GM19043 (cell line): ENCODE data around the gene KCNIP1.
"Not testable (repeated sequence)": the region's sequence is repeated elsewhere in the genome, so short reads cannot be mapped to it uniquely, and the experiment has no call there.

Source experiments
- ATAC-seq: cut with Tn5 transposase; IDR thresholded peaks from one replicate; pipeline ENCODE4 v1.9.1; 2021; ENCODE audit warnings: low read depth; ENCODE audit not compliant: unreplicated experiment

KCNIP1 gene

DNA sequence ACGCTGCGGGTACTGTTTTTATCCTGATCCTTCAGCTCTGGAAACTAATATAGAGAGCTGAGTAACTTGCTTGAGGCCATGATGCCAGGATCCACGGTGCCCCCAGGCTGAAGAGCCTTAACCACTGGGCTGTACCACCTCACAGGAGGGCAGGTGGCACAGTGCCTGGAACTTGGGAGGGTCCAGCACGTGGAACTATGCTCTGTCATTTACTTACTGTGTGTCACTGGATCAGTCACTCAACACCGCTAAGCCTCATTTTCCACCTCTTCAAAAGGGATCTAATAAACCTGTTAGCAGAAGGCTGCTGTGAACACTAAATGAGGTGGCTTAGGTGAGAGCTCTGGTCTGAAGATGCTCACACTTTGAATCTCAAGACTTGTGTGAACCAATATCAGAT, 29.6 kb downstream of the KCNIP1 start:
- no peak for ATAC-seq

DNA sequence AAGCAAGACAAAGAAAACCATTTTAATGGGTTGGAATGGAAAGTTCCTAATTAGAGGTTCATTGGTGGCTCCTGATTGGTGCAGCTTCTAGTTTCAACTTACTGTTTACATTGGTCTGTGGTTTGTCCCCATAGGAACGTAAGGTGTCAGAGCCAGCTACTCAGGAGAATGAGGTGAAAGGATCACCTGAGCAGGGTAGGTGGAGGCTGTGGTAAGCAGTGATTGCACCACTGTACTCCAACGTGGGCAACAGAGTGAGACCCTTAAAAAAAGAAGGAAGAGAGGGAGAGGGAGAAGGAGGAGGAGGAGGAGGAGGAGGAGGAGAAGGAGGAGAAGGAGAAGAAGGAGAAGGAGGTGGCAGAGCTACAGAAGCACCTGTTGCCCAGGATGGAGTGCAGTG, 30.4 kb downstream of the KCNIP1 start:
- ATAC-seq, result no peak

DNA sequence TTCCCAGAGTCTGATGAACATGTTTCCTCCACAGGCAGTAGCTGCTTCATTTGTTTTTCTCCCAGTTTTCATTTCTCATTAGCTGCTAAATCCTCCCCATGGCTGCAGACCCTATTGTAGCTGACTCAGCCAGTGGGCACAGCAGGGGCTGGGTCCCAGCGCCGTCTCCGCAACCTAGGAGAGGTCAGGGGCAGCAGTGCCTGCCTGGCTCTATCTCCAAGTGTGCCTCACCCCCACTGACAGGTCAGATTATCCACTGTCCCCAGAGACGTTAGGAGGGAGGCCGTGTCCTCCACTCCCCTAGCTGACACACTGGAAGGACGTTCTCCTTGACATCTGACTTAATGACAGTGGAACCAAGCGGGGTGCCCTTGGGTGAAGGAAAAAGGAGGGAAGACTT, 31.1 kb downstream of the KCNIP1 start:
- no peak for ATAC-seq

DNA sequence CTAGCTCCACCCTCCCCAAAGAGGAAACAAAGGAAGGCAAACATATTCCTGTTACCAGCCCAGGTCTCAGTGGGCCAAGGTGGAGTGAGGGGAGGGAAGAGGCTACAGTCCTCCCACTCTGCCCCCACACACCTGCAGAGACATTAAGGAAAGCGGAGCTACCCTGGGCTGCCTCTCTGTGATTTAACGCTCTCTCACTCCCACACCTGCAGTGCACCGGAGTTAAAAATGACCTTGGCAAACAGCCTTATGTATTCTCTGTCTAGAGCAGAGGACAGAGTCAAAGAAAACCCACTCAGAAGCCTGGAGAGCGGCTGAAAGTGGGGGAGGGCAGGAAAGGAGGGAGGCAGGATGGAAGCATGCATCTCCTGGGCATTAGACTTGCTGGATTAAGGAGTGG, 32.7 kb downstream of the KCNIP1 start:
- ATAC-seq, result no peak

DNA sequence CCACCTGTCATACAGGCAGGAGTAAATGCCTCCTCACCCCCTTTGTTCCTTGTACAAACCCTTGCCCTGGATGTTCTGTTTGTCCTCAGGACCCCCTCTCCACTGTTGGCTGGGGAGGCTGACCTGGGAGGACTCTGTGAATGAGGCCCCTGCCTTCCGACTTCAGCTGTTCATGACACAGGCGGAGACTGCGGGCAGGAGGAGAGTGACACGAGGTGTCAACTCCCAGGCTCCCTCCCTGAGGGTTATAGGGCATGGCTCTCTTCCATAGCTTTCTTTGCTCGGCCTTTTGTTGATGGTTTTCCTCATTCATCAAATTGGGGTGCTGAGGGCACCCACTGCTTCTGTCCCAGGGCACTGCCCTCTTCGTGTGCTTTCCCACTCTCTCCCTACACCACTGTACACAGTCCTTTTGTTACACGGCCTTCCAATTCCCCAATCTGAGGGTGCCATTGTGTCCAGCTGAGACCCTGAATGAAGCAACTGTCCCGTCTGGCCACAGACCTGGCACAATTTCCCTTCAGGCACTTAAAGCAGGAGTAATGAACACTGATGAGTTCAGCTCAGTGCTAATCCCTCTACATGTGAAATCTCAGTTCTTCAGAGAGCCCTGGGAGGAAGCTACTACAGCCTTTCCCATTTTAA, 33.8 kb downstream of the KCNIP1 start:
- ATAC-seq, result no peak

DNA sequence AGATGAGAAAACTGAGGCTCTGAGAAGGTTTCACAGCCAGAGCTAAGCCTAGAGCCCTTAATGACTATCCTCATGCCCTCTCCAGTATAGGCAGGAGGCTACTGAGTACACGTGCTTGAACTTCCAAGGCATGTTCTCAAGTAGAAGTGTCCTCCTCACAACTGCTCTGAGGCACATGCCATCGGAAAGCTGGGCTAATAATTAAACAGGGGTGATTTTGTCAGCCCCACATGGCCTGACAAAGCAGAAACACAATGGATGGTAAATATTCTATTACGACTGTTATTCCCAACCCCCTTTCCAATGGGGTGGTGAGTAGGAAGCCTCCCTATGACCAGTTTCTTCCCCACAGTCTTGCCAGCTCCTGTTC, 34.3 kb downstream of the KCNIP1 start:
- ATAC-seq, result no peak

DNA sequence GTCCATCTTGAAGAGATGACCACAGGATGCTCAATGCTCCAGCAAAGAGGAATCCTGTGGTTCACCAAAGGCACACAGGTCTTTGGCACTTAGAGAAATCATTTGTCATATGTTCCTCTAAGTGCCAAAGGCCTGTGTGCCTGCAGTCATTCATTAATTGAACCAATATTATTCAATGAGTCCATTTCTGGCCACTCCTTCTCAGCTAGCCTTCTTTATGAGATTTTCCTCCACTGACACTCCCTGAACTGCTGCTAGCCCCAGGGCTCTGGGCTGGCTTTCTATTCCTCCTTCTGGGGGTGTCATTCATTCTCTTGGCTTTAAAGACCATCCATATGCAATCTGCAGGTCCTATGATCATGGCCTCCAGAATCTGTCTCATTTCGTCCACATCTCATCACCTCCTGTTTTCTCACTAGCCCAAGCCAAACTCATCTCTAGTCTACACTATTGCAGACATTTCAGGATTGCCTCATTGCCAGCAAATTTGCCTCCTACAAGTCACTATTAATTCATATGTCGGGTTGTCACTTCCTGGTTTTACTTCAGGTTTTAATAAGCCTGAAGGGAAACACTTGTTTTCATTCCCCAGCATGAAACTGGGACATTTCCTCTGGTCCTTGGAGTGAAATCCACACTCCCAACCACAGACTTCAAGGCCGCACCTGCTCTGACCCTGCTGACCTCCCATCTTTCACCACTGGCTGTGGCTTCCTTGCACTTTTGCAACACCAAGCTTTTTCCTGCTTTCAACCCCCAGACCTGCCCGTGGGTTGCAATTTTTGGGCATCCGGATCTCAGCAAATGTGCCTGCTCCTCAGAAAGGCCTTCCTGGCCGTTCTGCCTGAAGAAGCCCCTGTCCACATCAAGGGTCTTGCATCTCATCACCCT, 35.1 kb downstream of the KCNIP1 start:
- no peak for ATAC-seq

DNA sequence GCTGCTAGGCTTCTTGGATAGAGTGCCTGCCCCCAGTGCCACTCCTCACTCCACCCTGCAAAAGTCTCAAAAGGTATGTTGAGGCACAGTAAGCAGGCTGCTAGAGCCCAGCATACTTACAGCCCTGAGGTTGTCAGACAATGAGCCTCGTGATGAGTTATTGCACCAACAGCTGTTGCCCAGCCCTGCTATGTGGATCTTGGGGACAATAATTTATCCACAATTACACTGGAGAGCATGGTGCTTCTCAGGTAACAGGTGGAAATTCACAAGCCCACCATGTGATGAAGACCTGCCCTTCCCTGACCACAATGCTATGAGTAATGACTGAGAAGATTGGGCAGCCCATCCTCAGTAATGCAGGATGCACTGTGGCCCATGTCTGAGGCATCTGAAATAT, 36.5 kb downstream of the KCNIP1 start:
- no peak for ATAC-seq

DNA sequence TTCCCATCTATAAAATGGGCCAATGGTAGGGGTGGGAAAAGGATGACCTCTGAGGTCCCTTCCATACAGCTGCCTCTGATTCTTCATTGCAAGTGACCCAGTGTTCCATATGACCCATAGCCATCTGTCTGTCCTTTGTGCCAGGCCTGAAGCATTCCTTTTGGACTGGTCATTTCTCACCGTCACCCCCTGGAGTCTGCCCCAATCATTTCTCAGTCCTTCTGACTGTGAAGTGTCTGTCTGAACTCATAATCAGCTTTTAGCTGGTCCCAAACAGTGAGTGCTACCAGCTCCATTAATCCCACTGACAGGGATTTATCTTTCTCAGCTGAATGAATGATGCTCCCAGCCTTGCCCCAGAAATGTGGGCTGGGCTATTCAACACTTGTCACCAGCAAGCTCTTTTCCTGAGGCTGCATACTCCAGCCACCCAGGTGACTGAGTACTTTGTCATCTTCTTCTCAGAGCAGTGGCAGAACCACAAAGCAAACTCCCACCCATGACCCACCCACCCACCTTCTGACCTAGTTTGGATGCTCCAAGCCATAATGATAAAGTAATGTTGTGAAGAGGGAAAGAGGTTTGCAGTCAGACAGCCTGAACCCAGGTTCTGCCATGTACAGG, 37.4 kb downstream of the KCNIP1 start:
- no peak for ATAC-seq

DNA sequence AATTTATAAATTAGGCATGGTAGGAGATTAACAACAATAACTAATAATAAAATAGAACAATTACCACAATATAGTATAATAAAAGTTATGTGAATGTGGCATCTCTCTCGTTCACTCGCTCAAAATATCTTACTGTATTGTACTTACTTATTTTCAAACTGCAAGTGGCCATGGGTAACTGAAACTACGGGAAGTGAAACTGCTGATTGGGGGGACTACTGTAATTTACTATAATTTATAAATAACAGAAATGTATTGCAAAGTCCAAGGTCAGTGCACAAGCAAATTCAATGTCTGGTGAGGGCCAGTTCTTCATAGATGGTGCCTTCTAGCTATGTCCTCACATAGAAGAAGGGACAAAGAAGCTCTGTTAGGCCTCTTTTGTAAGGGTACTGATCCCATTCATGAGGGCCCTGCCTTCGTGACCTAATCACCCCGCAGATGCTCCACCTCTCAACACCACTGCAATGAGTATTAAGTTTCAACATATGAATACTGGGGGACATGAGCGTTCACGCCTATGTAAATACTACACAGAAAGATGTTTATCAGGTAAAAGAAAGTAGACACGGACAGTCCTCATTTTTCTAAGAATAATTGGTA, 39.0 kb downstream of the KCNIP1 start:
- no peak for ATAC-seq

DNA sequence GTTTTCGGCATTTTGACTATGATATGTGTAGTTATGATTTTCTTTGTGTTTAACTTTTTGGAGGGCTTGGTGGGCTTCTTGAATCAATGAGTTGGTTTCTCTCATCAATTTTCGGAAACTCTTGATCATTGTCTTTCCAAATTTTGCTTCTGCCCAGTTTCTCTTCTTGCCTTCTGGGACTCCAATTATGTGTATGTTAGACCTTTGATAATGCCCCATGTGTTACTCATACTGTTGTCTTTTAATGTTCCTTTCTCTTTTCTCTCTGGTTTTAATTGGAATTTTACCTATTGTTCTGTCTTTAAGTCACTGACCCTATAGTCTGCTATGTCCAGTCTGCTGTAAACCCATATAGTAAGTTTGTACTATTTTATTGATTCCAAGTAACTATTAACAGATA, 41.5 kb downstream of the KCNIP1 start:
- ATAC-seq, result no peak

DNA sequence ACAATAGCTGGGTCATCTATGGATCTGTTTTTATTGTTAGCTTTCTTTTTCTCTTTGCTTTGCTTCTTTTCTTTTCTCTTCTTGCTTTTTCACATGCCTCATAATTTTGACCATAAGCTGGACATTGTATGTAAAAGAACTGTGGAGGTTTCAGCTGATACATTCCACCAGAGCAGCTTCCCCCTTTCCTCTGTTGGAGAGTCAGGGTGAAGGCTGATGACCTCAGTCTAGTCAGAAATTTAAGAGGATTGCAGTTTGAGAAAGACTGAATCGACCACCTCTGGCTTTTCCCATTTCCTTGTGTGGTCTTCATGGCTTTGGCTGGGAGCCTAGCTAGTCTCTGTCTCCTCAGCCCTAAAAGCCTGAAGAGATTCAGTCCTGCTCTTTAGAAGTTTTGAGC, 42.0 kb downstream of the KCNIP1 start:
- ATAC-seq, result no peak

DNA sequence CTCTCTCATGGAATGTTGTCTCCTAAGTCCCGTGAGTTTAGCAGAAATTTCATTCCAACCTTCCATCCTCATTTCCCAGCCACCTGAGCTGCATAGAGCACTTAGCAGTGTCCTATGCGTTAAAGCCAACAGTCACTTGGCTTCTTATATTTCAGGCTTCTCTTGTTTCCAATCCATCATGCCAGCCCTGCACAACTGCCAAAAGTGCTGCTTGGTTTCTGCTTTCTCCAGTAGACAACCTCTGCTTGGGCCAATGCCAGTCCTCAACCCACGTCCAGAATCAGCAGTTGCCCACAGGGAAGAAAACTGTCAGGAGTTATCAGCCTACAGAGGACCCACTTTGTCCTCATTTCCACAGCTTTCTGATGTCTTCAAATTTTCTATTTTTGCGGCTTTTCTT, 42.5 kb downstream of the KCNIP1 start:
- no peak for ATAC-seq

DNA sequence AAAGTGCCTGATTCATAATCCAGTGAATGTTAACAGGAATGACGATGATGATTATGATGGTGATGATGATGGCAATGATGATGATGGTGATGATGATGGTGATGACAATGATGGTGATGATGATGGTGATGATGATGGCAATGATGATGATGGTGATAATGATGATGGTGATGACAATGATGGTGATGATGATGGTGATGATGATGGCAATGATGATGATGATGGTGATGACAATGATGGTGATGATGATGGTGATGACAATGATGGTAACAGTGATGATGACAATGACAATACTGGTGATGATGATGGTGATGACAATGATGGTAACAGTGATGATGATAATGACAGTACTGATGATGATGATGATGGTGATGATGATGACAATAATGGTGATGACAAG, 46.6 kb downstream of the KCNIP1 start:
- ATAC-seq, result not testable (repeated sequence)

DNA sequence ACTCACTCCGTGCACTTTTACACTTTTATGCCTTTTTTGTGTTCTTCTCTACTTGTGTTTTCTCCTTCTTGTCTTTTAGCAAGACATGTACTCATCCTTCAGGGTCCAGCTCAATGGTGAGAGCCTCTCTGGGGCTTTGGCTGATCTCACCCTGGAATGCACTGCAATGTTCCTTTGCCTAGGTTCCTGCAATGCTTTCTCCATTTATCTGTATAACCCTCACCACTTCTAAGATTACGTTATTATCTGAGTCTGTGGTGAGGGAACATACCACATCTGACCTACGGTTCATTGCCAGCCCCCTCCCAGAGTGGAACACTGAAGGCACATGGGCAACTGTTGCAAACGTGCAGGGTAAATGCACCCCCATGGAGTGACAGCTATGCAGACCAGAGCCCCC, 47.3 kb downstream of the KCNIP1 start:
- ATAC-seq, result no peak

DNA sequence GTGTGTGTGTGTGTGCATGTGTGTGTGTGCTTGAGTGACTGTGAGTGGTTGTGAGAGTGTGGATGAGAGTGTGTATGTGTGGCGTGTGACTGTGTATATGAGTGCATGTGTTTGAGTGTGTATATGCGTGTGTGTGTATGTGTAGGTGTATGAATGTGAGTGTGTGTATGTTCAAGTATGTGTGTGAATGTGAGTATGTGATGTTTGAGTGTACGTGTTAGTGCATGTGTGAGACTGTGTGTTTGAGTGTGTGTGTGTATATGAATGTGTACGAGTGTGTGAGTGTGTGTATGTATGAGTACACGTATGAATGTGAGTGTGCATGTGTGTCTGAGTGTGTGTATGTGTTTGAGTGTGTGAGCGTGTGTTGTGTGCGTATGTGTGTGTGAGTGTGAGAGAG, 47.8 kb downstream of the KCNIP1 start:
- ATAC-seq, result no peak

DNA sequence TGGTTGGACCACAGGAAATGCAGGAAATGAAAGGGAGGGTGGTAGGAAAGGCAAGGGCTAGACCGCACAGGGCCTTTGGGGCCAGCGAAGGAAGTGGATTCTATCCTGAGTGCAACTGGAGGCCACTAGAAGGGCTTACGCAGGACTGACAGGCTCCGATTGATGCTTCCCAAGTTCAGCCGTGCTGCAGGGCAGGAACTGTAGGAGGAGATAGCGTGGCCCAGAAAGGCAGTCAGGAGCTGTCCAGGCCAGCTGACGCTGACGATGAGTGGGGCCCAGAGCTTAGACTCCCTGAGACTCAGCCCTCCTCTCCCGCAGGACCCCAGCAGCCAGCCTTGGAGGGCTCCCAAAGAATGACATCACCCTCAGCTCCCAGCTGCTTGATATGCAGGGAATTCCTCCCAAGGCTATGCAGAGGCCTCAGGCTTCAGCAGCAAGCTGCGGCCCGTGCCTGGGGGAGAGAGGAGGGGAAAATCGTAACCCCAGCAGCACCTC, 48.8 kb downstream of the KCNIP1 start:
- ATAC-seq, result no peak

DNA sequence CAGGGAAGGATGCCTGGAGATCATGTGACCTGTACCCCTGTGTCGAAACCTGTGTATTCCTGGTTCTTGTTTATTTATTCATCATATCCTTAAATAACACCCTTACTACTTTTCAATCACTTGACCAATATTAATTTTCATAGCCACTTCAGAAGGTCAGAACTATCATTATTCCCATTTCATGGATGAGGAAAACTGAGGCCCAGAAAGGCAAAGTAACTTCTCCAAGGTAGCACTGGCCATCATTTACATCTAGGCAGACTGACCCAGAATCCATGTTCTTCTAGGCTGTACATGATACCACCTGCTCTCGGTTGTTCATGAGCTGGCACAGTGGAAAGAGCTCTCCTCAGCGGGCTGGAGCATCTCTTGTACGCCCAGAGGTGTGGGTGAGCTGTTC, 49.4 kb downstream of the KCNIP1 start:
- no peak for ATAC-seq

DNA sequence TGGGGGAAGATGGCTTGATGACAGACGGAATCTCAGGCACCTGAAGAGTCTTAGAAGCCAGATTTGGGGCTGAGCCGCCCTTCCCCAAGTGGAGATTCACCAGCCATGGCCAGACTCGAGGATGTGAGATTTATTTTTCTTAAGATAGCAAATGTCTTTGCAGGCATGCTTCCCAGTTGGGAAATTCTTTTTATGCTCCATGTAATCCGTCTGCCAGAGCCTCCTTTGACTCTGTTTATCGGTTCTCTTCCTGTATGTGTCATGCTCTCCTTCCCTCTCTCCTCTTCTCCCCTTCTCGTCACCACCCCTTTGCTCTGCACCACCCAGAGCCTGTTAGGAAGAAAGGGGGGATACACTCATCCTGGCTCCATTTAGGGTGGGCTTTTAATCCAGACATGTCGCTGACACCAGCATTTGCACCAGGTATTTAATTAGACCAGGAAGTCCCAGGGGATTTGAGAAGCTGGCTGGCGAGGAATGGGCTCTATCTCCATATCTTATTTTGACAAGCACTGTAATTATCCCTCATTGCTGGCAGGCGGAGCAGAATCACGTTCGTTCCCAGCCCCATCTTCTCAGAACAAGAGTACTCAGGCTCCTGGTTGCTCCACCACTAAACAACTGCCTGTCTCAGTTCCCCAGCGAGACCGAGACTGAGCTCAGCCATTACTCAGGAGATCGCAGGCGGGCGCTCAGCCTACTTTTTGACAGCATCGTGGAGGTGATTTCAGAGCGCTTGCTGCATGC, 50.9 kb downstream of the KCNIP1 start:
- no peak for ATAC-seq

DNA sequence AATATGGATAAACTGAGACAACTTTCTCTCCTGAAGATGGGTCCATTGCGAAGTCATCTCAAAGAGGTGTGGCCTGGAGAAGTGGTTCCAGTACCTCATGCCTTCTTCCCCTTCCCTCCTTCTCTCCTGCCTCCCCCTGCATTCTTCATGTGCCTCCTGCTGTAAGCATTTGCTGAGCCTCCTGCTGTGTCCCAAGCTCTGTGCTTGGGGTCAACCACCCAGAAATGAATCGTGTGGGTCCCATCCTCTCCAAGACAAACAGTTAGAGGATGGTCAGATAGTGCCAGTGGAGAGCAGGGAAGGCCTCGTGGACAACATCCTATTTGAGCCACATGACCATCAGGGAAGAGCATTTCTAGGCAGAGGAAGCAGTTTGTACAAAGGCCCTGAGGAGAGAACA, 53.5 kb downstream of the KCNIP1 start:
- ATAC-seq, result no peak

DNA sequence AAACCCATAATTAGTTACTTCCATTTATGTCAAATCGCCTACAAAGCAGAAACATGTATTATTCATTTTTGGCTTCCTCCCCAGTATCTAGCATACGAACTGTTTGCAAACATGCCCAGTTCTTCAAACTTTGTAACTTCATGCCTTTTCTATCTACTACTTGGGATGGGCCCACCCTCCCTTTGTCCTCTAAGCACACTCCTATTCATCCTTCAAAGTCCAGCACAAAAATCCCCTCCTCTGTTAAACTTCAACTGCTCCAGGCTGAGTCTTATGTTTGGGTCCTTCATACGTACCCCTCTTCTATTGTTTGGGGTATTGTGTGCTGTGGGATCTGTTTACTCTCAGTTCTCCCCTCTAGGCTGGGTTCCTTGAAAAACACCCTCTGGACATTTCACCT, 55.5 kb downstream of the KCNIP1 start:
- ATAC-seq, result no peak
